Astrocyte (in vitro differentiated cells and primary cell): ENCODE data around the gene THADA.

ENCODE experiments used
- CTCF ChIP-seq: IDR thresholded peaks from 2 replicates; pipeline ENCODE4 v1.5.1; 2011; ENCODE audit warnings: low read depth, mild to moderate bottlenecking, inconsistent platforms, low read length, moderate library complexity; ENCODE audit not compliant: insufficient read depth
- EZH2 ChIP-seq: IDR thresholded peaks from 2 replicates; pipeline ENCODE4 v1.6.1; 2012; ENCODE audit warnings: mild to moderate bottlenecking, low read length, inconsistent platforms; ENCODE audit not compliant: insufficient read depth

DNA sequence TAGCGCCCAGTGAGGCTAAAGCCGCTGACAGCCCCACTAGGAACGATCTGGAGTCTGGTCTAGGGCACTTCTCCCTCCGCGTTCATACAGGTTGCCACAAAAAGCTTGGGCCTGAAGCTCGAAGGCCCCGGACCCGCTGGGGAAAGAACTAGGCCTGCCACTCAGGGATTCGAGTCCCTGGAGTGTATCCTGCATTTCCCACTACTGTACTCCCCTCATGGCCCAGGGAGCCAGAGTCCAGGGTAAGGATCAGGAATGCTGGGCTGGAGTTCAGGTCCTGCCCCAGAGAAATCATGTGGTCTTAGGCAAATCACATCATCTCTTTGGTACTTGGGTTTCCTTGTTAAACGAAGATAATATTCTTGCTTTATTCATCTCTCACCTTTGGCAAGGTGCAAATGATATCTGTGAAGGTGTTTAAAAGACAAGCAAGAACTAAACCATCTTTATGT, 368.0 kb downstream of the THADA start:
- TF ChIP-seq CTCF (no peak), EZH2 (no peak)
